T-helper 1 cell treated with Interleukin-12 subunit alpha and Interleukin-12 subunit beta and Interleukin-4 antibody, amounts not matched to agents 30 μg/mL and 1 μg/mL, for 36 hours (primary cell): Measurements from ENCODE around the gene TMEM231.
"Not testable (repeated sequence)": the region's sequence is repeated elsewhere in the genome, so short reads cannot be mapped to it uniquely, and the experiment has no call there.

Source experiments
- H3K27ac Mint-ChIP-seq: one replicate; pipeline ENCODE4 v1.8.0; 2021; ENCODE audit warnings: mild to moderate bottlenecking, mixed read lengths
- H3K27me3 Mint-ChIP-seq: one replicate; pipeline ENCODE4 v1.8.0; 2021; ENCODE audit warnings: low read depth, mixed read lengths
- H3K36me3 Mint-ChIP-seq: one replicate; pipeline ENCODE4 v1.8.0; 2021; ENCODE audit warnings: low read depth, mixed read lengths
- H3K4me1 Mint-ChIP-seq: one replicate; pipeline ENCODE4 v1.8.0; 2021; ENCODE audit warnings: low read depth, mixed read lengths
- H3K4me3 Mint-ChIP-seq: one replicate; pipeline ENCODE4 v1.8.0; 2021; ENCODE audit warnings: mild to moderate bottlenecking, moderate library complexity, mixed read lengths
- H3K9me3 Mint-ChIP-seq: one replicate; pipeline ENCODE4 v1.8.0; 2021; ENCODE audit warnings: mixed read lengths

The TMEM231 gene

DNA sequence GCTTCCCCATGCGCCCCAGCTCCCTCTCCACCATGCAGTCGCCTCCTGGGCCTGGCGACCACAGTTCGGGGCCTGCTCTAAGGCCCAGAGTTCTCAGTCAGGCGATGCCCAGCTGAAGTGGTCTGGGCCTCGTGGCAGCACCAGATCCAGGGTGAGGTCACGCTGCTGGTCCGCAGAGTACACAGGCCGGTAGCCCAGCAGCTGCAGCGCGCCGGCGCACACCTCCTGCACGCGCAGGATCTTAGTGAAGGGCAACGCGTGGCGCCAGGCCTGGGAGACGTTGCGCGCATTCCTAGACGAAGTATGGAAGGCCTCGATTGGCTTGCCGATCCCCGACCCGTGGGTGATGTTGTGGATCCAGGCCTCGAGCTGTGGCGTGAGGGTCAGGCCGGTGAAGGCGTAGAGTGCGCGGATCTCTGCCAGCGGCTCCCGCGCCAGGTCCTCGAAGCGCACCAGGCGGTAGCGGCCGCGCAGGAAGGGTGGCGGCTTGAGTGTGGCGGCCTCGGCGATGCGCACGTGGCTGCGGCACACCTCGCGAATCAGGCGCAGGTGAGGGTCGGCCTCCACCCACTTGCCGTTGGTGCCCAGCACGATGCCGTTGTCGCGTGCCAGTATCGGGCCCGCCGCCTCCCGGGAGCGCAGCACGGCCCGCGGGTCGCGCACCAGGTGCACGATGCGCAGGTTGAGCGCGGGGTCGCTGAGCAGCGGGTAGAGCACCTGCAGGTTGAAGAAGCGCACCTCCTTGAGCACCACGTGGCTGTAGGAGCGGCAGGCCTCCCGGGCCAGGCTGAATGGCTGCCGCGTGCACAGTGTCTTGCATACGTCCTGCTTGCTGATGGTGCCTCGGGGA lies 26.8 kb downstream of the TMEM231 start:
- H3K27me3 Mint-ChIP-seq = no peaks in the 10 kb centered on the region
- no peaks in the 10 kb centered on the region for H3K9me3 Mint-ChIP-seq
- H3K4me3 Mint-ChIP-seq = no peak overlapping the region
- H3K36me3 Mint-ChIP-seq = no peaks in the 10 kb centered on the region
- H3K27ac Mint-ChIP-seq = no peak overlapping the region
- no peaks in the 10 kb centered on the region for H3K4me1 Mint-ChIP-seq

DNA sequence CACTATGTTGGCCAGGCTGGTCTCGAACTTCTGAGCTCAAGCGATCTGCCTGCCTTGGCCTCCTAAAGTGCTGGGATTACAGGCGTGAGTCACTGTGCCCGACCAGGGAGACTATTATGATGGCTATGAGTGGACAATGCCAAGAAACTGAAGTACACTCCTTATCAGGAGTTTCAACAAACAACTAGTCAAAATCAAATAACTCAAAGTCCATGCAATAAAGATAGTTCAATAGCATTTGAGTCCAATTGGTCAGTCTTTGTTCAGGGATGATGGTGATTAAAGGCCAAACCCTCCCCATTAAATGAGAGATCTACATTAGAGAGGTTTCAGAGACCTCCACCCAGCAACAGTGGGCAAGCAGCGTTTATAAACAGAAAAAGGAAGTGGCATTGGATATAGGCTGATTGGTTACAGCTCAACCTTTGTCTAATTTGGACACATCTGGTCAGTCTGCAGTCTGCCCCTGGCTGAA lies 28.2 kb downstream of the TMEM231 start:
- Mint-ChIP-seq H3K27me3 (no peaks in the 10 kb centered on the region), H3K9me3 (no peaks in the 10 kb centered on the region), H3K4me3 (no peak overlapping the region), H3K4me1 (no peaks in the 10 kb centered on the region), H3K36me3 (no peaks in the 10 kb centered on the region), H3K27ac (no peak overlapping the region)

DNA sequence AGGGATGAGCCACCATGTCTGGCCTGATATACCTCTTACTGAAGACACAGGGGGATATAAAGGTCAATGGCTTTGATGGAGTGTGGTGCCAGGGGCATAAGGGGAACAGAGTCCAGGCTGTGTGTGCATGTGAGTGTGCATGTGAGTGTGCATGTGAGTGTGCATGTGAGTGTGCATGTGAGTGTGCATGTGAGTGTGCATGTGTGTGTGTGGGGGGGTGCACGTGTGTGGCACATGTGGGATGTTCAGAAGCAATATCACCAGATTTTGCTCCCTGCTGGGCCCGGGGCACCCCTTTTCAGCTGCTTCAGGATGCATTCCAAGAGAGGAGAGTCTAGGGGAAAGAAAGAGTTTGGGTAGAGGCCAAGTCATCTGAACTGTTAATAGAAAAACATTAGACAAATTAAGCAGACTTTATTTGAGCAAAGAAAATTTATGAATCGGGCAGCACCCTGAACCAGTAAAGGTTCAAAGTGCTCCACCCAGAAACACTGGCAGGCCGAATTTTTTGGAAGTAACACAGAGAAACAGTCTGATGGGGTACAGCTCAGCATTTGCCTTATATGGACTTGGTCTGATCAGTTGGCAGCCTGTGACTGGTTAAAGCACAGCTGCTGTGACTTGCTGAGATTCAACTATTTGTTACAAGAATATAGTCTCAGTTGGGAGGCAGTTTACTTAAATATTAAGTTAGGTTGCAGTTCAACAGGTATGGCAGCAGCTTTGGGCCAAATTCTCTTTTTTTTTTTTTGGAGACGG lies 29.8 kb downstream of the TMEM231 start:
- Mint-ChIP-seq H3K4me1 (no peaks in the 10 kb centered on the region), H3K36me3 (no peaks in the 10 kb centered on the region), H3K27ac (no peak overlapping the region), H3K27me3 (no peaks in the 10 kb centered on the region), H3K9me3 (no peaks in the 10 kb centered on the region), H3K4me3 (no peak overlapping the region)

DNA sequence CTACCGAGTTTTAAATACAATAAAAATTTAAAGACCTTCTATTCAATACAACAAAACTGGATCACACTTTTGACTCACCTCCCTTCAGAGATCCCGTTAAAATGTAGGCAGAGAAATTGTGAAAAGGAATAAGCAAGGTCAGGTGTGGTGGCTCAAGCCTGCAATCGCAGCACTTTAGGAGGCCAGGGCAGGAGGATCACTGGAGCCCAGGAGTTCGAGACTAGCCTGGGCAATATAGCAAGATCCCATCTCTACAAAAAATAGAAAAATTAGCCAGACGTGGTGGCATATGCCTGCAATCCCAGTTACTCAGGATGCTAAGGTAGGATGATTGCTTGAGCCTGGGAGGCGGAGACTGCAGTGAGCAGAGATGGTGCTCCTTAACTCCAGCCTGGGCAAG lies 36.9 kb downstream of the TMEM231 start:
- Mint-ChIP-seq H3K36me3 (peaks cover 1% of the 10 kb centered on the region), H3K9me3 (no peaks in the 10 kb centered on the region), H3K27me3 (peaks cover 11% of the 10 kb centered on the region), H3K27ac (no peak overlapping the region), H3K4me3 (no peak overlapping the region), H3K4me1 (peaks cover 8% of the 10 kb centered on the region)

DNA sequence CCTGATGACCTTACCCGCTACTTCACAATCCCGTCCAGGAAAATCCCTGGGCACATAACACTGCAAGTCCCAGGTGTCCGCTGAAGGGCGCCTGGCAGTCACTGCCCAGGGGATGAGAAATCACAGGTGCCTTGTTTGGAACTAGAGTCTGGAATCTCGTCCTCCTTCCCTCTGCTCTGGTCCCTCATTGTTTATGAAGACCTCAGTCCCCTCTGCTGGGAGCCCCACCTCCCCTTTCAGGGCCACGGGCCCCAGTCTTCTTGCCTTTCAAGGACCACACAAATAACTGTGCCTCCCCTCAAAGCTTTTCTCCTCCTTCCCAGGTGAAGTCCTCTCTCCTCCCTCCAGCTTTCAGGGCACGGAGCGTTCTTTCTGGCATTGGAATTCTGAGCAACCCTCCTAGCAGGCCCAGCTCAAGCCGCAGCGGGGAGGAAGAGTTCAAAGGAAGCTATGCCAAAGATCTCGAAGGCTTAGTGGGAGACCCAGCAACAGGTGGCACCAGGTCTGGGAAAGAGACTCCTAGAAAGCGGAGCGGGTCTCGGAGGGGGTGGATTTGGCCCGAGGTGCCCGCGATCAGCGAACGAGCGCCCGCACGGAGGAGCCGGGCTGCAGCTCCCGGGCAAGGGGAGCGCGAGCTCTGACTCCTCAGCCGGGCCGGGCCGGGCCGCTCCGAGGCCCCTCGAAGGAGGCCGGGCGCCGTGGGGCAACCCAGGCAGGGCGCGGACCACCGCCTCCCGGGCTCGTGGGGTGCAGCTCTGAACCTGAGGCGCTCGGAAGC lies 39.7 kb downstream of the TMEM231 start:
- not testable (repeated sequence) for H3K36me3 Mint-ChIP-seq, H3K4me1 Mint-ChIP-seq, H3K27ac Mint-ChIP-seq, H3K9me3 Mint-ChIP-seq
- Mint-ChIP-seq H3K27me3 (peaks cover 11% of the 10 kb centered on the region), H3K4me3 (peak overlapping the region; percentile 77)

DNA sequence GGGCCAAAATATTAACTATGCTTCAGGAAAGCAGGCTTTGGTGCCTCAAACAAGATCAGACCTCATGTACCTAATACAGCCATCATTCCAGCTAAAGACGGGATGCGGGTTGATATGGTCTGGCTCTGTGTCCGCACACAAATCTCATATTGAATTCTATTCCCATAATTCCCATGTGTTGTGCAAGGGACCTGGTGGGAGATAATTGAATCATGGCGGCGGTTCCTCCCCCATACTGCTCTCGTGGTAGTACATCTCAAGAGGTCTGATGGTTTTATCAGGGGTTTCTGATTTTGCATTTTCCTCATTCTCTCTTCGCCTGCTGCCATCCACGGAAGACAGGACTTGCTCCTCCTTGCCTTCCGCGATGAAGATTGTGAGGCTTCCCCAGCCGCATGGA lies 41.8 kb downstream of the TMEM231 start:
- H3K36me3 Mint-ChIP-seq = peaks cover 1% of the 10 kb centered on the region
- no peak overlapping the region for H3K4me3 Mint-ChIP-seq
- peaks cover 11% of the 10 kb centered on the region for H3K27me3 Mint-ChIP-seq
- H3K4me1 Mint-ChIP-seq = peaks cover 8% of the 10 kb centered on the region
- H3K9me3 Mint-ChIP-seq = no peaks in the 10 kb centered on the region
- H3K27ac Mint-ChIP-seq = no peak overlapping the region

DNA sequence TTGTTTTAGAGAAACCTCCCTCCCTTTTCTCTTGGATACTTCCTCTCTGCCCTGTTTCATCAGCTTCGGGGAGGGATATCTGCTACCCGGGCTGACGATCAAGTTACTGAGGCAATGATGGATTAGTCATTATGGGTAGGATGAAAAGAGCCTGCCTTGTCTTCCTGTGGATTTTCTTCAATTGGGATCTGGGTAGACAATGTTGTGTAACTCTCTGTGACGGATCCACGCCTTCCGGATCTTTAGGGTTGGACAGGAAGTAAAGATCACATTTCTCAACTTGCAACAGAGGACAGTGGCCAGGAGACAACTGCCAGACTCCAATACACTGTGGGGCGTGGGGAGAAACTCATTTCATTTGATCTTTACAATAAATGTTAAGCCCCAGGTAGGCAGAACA lies 49.5 kb downstream of the TMEM231 start:
- Mint-ChIP-seq H3K36me3 (no peaks in the 10 kb centered on the region), H3K9me3 (no peaks in the 10 kb centered on the region), H3K4me3 (no peak overlapping the region), H3K4me1 (no peaks in the 10 kb centered on the region), H3K27me3 (peaks cover 17% of the 10 kb centered on the region), H3K27ac (no peak overlapping the region)

DNA sequence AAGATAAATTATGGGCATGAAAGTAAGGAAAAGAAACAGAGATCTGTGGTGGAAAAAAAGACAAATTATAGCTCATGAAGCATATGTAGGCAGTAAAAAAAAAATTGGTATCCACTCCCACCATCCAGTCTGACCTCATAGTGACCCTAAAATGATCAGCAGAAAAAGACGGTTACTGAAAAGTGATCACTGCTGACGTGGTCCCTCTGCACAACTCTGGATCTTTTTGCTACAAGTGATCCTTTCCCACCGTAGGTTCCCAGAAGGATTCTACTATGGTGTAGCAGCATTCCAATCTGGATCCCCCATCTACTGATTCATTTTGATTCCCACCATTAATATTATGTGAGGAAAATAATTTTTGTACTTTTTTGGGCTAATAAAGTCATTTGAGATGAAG lies 49.9 kb downstream of the TMEM231 start:
- no peaks in the 10 kb centered on the region for H3K36me3 Mint-ChIP-seq
- no peak overlapping the region for H3K27ac Mint-ChIP-seq
- no peaks in the 10 kb centered on the region for H3K4me1 Mint-ChIP-seq

DNA sequence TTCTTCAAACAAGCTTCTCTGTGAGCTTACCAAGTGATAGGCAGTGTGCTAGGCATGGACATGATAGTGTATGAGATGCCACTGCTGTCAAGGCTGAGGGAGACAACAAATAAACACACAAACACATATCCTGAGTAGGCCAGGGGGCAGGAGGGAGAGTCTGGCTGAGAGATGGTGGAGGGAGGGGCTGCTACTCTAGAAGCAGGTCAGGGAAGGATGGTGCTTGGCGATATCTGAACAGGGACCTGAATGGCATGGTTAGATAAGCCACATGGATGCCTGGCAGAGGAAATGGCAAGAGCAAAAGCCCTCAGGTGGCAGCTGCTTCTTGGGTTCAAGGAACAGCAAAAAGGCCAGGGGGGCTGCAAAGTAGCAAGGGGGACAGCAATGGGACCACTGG lies 52.3 kb downstream of the TMEM231 start:
- no peak overlapping the region for H3K4me3 Mint-ChIP-seq
- no peaks in the 10 kb centered on the region for H3K36me3 Mint-ChIP-seq
- no peak overlapping the region for H3K27ac Mint-ChIP-seq
- peaks cover 24% of the 10 kb centered on the region for H3K27me3 Mint-ChIP-seq
- no peaks in the 10 kb centered on the region for H3K4me1 Mint-ChIP-seq
- H3K9me3 Mint-ChIP-seq = no peaks in the 10 kb centered on the region

More for the DNA sequence above, 49.9 kb downstream of the TMEM231 start:
- no peaks in the 10 kb centered on the region for H3K9me3 Mint-ChIP-seq
- no peak overlapping the region for H3K4me3 Mint-ChIP-seq
- peaks cover 17% of the 10 kb centered on the region for H3K27me3 Mint-ChIP-seq

DNA sequence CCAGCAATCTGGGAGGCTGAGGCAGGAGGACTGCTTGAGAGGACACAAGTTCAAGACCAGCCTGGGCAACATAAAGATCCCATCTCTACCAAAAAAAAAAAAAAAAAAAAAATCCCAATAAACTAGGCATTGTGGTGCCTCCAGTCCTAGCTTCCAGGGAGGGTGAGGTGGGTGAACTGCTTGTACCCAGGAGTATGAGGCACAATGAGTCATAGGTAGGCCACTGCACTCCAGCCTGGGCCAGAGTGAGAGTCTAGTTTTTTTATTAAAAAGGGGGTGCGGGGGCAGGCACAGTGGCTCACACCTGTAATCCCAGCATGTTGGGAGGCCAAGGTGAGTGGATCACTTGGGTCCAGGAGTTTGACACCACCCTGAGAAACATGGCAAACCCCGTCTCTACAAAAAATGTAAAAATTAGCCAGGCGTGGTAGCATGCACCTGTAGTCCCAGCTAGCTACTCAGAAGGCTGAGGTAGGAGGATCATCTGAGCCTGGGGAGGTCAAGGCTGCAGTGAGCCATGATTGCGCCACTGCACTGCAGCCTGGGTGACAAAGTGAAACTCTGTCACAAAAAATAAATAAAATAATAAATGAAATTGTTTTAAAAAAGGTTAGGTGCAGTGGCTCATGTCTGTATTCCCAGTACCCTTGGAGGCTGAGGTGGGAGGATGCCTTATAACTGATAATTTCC lies 53.0 kb downstream of the TMEM231 start:
- Mint-ChIP-seq H3K27ac (no peak overlapping the region), H3K4me3 (no peak overlapping the region), H3K9me3 (no peaks in the 10 kb centered on the region), H3K27me3 (peaks cover 17% of the 10 kb centered on the region), H3K4me1 (no peaks in the 10 kb centered on the region), H3K36me3 (no peaks in the 10 kb centered on the region)

DNA sequence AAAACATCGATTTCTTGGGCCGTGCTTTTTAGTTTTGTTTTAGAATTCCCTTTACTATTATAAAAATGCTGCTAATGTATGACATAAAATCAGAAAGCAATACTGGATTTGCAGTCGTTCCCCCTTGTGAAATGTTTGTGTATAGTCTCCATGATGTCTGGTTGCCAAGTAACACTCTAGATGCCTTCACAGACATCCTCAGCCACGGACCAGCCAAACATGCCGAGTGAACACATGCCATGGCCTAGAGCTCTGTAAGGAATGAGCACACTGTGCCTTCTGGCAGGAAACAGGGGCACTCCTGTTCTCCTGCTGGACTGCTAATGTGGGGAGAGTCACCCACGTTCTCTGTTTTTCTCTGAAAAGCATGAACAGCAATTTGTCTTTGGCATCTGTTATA lies 54.2 kb downstream of the TMEM231 start:
- H3K27me3 Mint-ChIP-seq = peaks cover 28% of the 10 kb centered on the region
- not testable (repeated sequence) for H3K4me1 Mint-ChIP-seq, H3K9me3 Mint-ChIP-seq, H3K36me3 Mint-ChIP-seq, H3K4me3 Mint-ChIP-seq, H3K27ac Mint-ChIP-seq

DNA sequence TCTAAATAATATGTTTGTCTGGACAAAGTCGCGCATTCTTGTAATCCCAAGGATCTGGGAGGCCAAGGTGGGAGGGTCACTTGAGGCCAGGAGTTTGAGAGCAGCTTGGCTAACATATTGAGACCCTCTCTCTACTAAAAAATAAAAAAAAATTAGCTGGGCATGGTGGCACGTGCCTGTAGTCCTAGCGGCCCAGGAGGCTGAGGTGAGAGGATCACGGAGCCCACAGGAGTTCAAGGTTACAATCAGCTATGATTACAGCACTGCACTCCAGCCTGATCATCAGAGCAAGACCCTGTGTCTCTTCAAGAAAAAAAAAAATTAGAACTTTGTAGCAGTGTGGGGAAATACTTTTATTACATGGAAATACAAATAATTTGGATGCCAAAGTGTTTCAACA lies 54.7 kb downstream of the TMEM231 start:
- Mint-ChIP-seq H3K4me3 (no peak overlapping the region), H3K36me3 (no peaks in the 10 kb centered on the region), H3K9me3 (no peaks in the 10 kb centered on the region), H3K4me1 (no peaks in the 10 kb centered on the region), H3K27ac (no peak overlapping the region), H3K27me3 (peaks cover 24% of the 10 kb centered on the region)

DNA sequence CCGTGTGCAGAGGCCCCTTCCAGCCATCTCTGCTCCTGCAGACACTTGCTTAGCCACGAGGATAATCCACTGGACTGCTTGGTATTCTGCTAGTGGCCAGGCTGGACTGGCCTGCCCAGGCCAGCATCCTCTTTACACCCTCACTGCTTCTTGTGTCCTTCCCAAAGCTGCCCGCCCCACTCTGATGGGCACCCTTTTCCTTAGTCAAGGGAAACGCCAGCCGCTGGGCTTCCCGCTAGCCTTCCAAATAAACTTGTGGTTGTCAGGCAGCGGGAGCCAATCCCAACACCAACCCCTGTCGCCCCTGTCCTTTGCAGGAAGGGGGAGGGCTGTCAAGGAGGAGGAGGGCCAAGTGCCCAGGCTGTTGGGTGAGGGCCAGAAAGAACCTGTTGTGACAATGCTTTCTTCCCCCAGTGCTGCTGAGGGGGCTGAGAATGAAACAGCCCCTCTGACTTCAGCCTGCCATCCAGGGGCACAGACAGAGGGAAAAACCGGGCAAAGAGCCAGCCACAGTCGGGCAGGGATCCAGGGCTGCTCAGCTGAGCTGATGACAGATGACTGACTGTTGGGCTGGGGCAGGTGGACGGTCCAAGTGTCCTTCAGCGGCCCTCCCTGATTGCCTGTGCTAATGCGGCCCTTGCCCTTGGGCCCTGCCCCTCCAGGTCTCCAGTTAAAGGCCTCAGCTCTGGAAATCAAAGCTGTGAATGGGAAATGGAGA lies 57.3 kb downstream of the TMEM231 start:
- H3K4me1 Mint-ChIP-seq, H3K36me3 Mint-ChIP-seq, H3K4me3 Mint-ChIP-seq, H3K27ac Mint-ChIP-seq, H3K9me3 Mint-ChIP-seq: not testable (repeated sequence)
- H3K27me3 Mint-ChIP-seq = peaks cover 36% of the 10 kb centered on the region

DNA sequence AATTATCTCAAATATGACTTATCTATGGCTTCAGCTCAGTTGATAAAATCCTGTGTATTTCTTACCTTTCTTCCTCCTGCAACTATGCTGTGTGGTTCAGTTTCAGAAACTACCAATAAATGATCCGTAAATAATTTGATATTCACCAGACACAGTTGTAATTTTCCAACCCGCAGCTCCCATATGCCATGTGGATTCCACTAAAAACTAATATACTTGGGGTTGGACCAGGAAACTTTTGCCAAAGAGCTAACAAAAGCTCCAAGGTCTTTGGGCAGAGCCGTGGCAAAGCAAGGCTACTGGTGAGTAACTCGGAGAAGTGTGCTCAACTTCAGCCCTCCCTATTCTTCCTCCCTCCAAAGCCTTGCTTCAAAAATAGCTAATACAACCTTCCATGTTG lies 58.5 kb downstream of the TMEM231 start:
- no peak overlapping the region for H3K27ac Mint-ChIP-seq
- H3K9me3 Mint-ChIP-seq = no peaks in the 10 kb centered on the region
- H3K4me1 Mint-ChIP-seq = peaks cover 2% of the 10 kb centered on the region
- H3K36me3 Mint-ChIP-seq = no peaks in the 10 kb centered on the region
- peaks cover 40% of the 10 kb centered on the region for H3K27me3 Mint-ChIP-seq
- H3K4me3 Mint-ChIP-seq = no peak overlapping the region
